ENCODE measurements around the gene SORCS2. TPM values are rescaled to one million over a fixed set of nuclear protein-coding genes. Genes with fewer than 3 reads are reported as not detected.

The SORCS2 gene
- total RNA-seq, 1 donor from 2014 or later = not detected

- peaks cover 4% of the 10 kb centered on the region for H3K27me3 Mint-ChIP-seq
- ATAC-seq (ENCODE audit: low read depth) (no peak), DNase-seq (no peak)
- H3K36me3 Mint-ChIP-seq (ENCODE audit: low read depth) = no peaks in the 10 kb centered on the region
- ChIA-PET CTCF (interaction anchor here (1.4 kb wide), 1 partner anchor 54 kb away, joined by 5 read pairs; no protein-coding TSS in a partner anchor), POLR2A (no interaction called here)
- TF ChIP-seq, protein P1, sequence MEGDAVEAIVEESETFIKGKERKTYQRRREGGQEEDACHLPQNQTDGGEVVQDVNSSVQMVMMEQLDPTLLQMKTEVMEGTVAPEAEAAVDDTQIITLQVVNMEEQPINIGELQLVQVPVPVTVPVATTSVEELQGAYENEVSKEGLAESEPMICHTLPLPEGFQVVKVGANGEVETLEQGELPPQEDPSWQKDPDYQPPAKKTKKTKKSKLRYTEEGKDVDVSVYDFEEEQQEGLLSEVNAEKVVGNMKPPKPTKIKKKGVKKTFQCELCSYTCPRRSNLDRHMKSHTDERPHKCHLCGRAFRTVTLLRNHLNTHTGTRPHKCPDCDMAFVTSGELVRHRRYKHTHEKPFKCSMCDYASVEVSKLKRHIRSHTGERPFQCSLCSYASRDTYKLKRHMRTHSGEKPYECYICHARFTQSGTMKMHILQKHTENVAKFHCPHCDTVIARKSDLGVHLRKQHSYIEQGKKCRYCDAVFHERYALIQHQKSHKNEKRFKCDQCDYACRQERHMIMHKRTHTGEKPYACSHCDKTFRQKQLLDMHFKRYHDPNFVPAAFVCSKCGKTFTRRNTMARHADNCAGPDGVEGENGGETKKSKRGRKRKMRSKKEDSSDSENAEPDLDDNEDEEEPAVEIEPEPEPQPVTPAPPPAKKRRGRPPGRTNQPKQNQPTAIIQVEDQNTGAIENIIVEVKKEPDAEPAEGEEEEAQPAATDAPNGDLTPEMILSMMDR (IDR thresholded peaks at IDR 0.05) = no peak
- intact Hi-C loops (cut with micrococcal nuclease) = no loop called here
- no peaks in the 10 kb centered on the region for H3K9me3 Mint-ChIP-seq
- no peak overlapping the region for H3K27ac Mint-ChIP-seq
- H3K4me1 Mint-ChIP-seq = no peaks in the 10 kb centered on the region
- no peak overlapping the region for H3K4me3 Mint-ChIP-seq
These were observed 558.2 kb downstream of the SORCS2 start for GRCh38 chr4:7750523-7750922.

- ATAC-seq (ENCODE audit: low read depth) = no peak
- Mint-ChIP-seq H3K4me3 (no peak overlapping the region), H3K9me3 (no peaks in the 10 kb centered on the region), H3K36me3 (ENCODE audit: low read depth) (no peaks in the 10 kb centered on the region), H3K27ac (no peak overlapping the region), H3K27me3 (peaks cover 4% of the 10 kb centered on the region), H3K4me1 (no peaks in the 10 kb centered on the region)
- TF ChIP-seq, protein P1 (IDR thresholded peaks at IDR 0.05) = no peak
- intact Hi-C loops (cut with micrococcal nuclease) = no loop called here
- ChIA-PET CTCF (interaction anchor here (1.4 kb wide), 1 partner anchor 53 kb away, joined by 5 read pairs; no protein-coding TSS in a partner anchor), POLR2A (no interaction called here)
- no peak for DNase-seq
These were observed 558.6 kb downstream of the SORCS2 start for GRCh38 chr4:7750972-7751371.

DNA sequence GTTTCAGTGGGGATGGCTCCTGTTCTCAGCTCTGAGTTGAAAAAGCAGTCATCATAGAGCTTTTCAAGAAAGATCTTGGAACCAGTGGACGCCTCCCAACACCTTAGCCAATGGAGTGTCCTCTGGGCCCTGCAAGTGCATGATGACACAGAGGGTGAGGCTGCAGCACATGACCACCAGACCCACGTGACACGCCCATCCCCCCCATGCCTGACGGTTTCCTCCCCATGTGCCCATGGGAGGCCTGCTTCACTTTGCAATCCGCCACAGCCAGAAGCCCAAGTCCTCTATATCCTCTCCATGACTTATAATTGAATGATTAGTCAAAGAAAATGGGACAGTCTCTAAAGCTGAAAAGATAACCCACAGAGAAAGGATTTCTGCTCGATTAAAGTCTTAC is 560.3 kb downstream of the SORCS2 start:
- CTCF ChIA-PET = no interaction called here
- intact Hi-C loops (cut with micrococcal nuclease) = no loop called here
- H3K27ac Mint-ChIP-seq = no peak overlapping the region
- ATAC-seq (ENCODE audit: low read depth) (no peak), DNase-seq (no peak)
- TF ChIP-seq, protein P1 (IDR thresholded peaks at IDR 0.05) = no peak
- POLR2A ChIA-PET = no interaction called here
- H3K9me3 Mint-ChIP-seq = no peaks in the 10 kb centered on the region
- H3K4me1 Mint-ChIP-seq = no peaks in the 10 kb centered on the region
- no peaks in the 10 kb centered on the region for H3K36me3 Mint-ChIP-seq (ENCODE audit: low read depth)
- peaks cover 4% of the 10 kb centered on the region for H3K27me3 Mint-ChIP-seq
- H3K4me3 Mint-ChIP-seq = no peak overlapping the region

GRCh38 chr4:7753271-7753670 is 560.9 kb downstream of the SORCS2 start:
- Mint-ChIP-seq H3K9me3 (no peaks in the 10 kb centered on the region), H3K36me3 (ENCODE audit: low read depth) (no peaks in the 10 kb centered on the region), H3K27me3 (peaks cover 4% of the 10 kb centered on the region), H3K4me3 (no peak overlapping the region), H3K27ac (no peak overlapping the region), H3K4me1 (no peaks in the 10 kb centered on the region)
- POLR2A ChIA-PET = no interaction called here
- no peak for DNase-seq
- intact Hi-C loops (cut with micrococcal nuclease) = no loop called here
- no peak for ATAC-seq (ENCODE audit: low read depth)
- TF ChIP-seq, protein P1 (IDR thresholded peaks at IDR 0.05) = no peak
- CTCF ChIA-PET = no interaction called here

- H3K27ac Mint-ChIP-seq = no peak overlapping the region
- TF ChIP-seq, protein P1 (IDR thresholded peaks at IDR 0.05) = no peak
- peaks cover 4% of the 10 kb centered on the region for H3K27me3 Mint-ChIP-seq
- no peak overlapping the region for H3K4me3 Mint-ChIP-seq
- no peaks in the 10 kb centered on the region for H3K4me1 Mint-ChIP-seq
- no peaks in the 10 kb centered on the region for H3K36me3 Mint-ChIP-seq (ENCODE audit: low read depth)
- no peak for ATAC-seq (ENCODE audit: low read depth)
- ChIA-PET CTCF (no interaction called here), POLR2A (no interaction called here)
- no peak for DNase-seq
- intact Hi-C loops (cut with micrococcal nuclease) = no loop called here
- no peaks in the 10 kb centered on the region for H3K9me3 Mint-ChIP-seq
These were observed 561.7 kb downstream of the SORCS2 start for GRCh38 chr4:7753931-7754465.

Data from activated B cell treated with CpG ODN at 0.5 μM for 24 hours (primary cell).